Peyer's patch (tissue), 4 donors: Measurements from ENCODE around the gene TMEM242.

Experiments
- POLR2A ChIP-seq, 2 donors: fragments of 450-650 bp; IDR thresholded peaks; one replicate each; pipeline ENCODE4 v1.5.1; 2017; ENCODE audit warnings: antibody characterized with exemption in 2 of 2, mild to moderate bottlenecking in 2 of 2, moderate library complexity in 2 of 2
- TF ChIP-seq, protein P1 (sequence below), 6 experiments: fragments of 450-650 bp in 4 of 6; fragments of 200-600 bp in 2 of 6; sonication (generic) in 1 of 6; IDR thresholded peaks; one replicate each; pipeline ENCODE4 v1.5.1; 2017 to 2019; ENCODE audit warnings: antibody characterized with exemption in 6 of 6, mild to moderate bottlenecking in 3 of 6, moderate library complexity in 1 of 6

DNA sequence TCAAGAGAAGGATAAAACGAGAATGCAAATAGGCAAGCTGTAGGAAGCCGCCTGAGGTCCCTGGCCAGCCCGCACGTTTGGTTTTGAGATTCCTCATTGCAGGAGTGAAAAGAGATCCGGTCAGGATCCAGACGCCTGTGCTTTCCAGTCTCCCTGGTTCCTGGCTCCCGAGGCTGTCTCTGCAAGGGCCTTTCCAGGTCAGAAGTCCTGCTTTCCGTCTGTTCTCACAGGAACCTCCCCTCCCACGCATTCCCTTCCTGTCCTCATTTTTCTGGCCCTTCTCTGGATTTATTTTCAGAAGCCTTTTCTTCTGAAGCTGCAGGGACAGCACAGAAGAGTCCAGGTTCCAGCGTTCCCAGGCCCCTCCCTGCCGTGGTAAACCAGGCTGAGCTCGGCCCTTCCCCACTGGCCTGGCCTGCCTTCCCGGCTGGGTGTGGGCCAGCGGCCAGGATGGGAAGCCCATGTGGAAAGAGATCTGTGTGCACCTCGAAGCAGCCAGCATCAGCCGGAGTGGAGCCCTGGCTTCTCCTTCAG lies 54.0 kb downstream of the TMEM242 start:
- TF ChIP-seq, protein P1, sequence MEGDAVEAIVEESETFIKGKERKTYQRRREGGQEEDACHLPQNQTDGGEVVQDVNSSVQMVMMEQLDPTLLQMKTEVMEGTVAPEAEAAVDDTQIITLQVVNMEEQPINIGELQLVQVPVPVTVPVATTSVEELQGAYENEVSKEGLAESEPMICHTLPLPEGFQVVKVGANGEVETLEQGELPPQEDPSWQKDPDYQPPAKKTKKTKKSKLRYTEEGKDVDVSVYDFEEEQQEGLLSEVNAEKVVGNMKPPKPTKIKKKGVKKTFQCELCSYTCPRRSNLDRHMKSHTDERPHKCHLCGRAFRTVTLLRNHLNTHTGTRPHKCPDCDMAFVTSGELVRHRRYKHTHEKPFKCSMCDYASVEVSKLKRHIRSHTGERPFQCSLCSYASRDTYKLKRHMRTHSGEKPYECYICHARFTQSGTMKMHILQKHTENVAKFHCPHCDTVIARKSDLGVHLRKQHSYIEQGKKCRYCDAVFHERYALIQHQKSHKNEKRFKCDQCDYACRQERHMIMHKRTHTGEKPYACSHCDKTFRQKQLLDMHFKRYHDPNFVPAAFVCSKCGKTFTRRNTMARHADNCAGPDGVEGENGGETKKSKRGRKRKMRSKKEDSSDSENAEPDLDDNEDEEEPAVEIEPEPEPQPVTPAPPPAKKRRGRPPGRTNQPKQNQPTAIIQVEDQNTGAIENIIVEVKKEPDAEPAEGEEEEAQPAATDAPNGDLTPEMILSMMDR (IDR thresholded peaks at IDR 0.05) = no peak
- TF ChIP-seq POLR2A (IDR thresholded peaks at IDR 0.05) = no peak
